ENCODE data around the gene EPAS1. TPM values are rescaled to one million over a fixed set of nuclear protein-coding genes. Genes with fewer than 3 reads are reported as not detected.

Gene EPAS1
- total and polyA plus RNA-seq, 8 donors, result 35.1 to 217 (median 117) TPM

DNA sequence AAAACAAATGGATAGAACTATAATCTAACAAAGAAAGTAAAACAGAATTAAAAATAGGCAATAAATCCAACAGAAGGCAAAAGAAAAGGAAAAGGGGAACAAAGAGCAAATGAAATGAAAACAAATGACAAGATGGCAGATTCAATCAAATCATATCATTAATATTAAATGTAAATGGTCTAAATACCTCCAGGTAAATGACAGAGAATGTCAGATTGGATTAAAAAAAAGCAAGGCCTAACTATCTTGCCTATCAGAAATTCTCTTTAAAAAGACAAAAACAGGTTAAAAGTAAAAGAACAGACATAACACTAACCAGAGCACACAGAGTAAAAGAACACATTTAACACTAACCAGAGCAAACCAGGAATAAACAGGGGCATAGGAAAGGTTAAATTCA lies 119.1 kb downstream of the EPAS1 start:
- Histone ChIP-seq H3K9me3 (peaks cover 0 to 24% (median 8%) of the 10 kb centered on the region in 4 donors), H3K4me1 (no peaks in the 10 kb centered on the region), H3K27ac (no peak overlapping the region), H3K27me3 (no peaks in the 10 kb centered on the region), H3K4me3 (no peak overlapping the region), H3K36me3 (no peaks in the 10 kb centered on the region)
- no peak for DNase-seq
- intact Hi-C loops (cut with DNase I; ENCODE audit: low total_unique reads), result no loop called here
- no peak for TF ChIP-seq POLR2AphosphoS5 (IDR thresholded peaks at IDR 0.05)
- TF ChIP-seq, protein P1, sequence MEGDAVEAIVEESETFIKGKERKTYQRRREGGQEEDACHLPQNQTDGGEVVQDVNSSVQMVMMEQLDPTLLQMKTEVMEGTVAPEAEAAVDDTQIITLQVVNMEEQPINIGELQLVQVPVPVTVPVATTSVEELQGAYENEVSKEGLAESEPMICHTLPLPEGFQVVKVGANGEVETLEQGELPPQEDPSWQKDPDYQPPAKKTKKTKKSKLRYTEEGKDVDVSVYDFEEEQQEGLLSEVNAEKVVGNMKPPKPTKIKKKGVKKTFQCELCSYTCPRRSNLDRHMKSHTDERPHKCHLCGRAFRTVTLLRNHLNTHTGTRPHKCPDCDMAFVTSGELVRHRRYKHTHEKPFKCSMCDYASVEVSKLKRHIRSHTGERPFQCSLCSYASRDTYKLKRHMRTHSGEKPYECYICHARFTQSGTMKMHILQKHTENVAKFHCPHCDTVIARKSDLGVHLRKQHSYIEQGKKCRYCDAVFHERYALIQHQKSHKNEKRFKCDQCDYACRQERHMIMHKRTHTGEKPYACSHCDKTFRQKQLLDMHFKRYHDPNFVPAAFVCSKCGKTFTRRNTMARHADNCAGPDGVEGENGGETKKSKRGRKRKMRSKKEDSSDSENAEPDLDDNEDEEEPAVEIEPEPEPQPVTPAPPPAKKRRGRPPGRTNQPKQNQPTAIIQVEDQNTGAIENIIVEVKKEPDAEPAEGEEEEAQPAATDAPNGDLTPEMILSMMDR (IDR thresholded peaks at IDR 0.05), result no peak
- TF ChIP-seq EP300 (IDR thresholded peaks at IDR 0.05), result no peak
- TF ChIP-seq POLR2A (IDR thresholded peaks at IDR 0.05), result no peak

DNA sequence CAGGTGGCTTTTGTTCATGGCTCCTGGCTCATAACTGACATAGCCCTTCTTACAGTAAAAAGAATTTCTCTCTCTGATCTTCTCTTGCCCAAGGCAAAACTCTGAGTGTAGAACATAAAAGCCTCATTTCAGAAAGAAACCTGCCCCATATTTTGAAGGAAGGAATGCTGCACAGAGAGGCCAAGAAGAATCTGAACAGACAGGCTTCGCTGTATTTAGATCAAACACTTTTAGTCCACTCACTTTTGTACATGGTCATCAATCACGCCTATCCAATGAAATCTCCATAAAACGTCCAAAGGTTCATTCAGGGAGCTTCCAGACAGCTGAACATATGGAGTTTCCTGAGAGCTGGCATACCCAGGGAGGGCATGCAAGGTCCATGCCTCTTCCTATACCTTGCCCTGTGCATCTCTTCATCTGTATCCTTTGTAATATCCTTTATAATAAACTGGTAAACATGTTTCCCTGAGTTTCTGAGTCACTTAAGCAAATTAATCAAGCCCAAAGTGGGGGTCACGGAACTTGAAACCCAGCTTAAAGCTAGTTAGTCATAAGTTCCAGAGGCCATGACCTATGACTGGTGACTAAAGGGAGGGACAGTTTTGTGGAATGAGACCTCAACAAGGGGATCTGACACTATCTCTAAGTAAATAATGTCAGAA lies 119.7 kb downstream of the EPAS1 start:
- peaks cover 0 to 24% (median 8%) of the 10 kb centered on the region in 4 donors for H3K9me3 ChIP-seq
- H3K27me3 ChIP-seq, result no peaks in the 10 kb centered on the region
- no peak overlapping the region for H3K27ac ChIP-seq
- no peak overlapping the region for H3K4me3 ChIP-seq
- DNase-seq, result no peak
- 79 to 86% (median 81%) methylated on average over 4 of the region's 4 CpGs for WGBS, 5 donors
- no peaks in the 10 kb centered on the region for H3K36me3 ChIP-seq
- intact Hi-C loops (cut with DNase I; ENCODE audit: low total_unique reads), result no loop called here
- H3K4me1 ChIP-seq, result no peaks in the 10 kb centered on the region
- TF ChIP-seq POLR2A (IDR thresholded peaks at IDR 0.05), result no peak
- TF ChIP-seq, protein P1 (IDR thresholded peaks at IDR 0.05), result no peak
- no peak for TF ChIP-seq POLR2AphosphoS5 (IDR thresholded peaks at IDR 0.05)
- TF ChIP-seq EP300 (IDR thresholded peaks at IDR 0.05), result no peak

DNA sequence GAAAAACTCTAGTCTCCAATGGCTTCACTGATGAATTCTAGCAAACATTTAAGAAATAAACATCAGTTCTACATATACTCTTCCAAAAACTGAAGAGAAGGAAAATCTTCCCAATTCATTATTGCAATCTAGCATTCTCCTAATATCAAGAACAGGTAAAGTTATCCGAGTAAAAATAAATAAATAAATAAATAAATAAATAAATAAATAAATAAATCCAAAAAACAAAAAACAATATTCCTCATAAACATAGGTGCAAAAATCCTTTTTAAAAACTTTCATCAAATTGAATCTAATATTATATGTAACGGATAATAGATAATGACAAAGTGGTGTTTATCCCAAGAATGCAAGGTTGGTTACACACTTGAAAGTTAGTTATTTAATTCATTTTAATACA lies 123.7 kb downstream of the EPAS1 start:
- TF ChIP-seq POLR2A (IDR thresholded peaks at IDR 0.05) (no peak), POLR2AphosphoS5 (IDR thresholded peaks at IDR 0.05) (no peak), EP300 (IDR thresholded peaks at IDR 0.05) (no peak)
- TF ChIP-seq, protein P1 (IDR thresholded peaks at IDR 0.05), result no peak
- WGBS, 5 donors, result 79 to 97% (median 96%) methylated on average over 2 of the region's 2 CpGs
- no peaks in the 10 kb centered on the region for H3K4me1 ChIP-seq
- H3K9me3 ChIP-seq, result peaks cover 0 to 24% (median 8%) of the 10 kb centered on the region in 4 donors
- H3K27ac ChIP-seq, result no peak overlapping the region
- intact Hi-C loops (cut with DNase I; ENCODE audit: low total_unique reads), result no loop called here
- H3K36me3 ChIP-seq, result no peaks in the 10 kb centered on the region
- no peaks in the 10 kb centered on the region for H3K27me3 ChIP-seq
- H3K4me3 ChIP-seq, result no peak overlapping the region
- DNase-seq, result no peak

DNA sequence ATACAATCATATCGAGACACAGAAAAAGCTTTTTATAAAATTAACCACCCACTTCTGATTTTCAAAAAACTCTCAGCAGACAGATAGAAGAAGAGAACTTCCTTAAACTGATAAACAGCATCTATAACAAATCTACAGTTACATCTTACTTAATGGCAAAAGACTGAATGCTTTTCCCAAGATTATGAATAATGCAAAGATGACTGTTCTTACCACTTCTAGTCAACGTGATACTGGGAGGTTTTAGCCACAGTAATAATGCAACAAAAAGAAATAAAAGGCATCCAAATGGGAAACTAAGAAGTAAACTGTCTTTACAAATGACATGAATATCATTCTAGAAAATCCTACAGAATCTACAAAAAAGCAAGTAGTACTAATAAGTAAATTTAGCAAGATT lies 124.2 kb downstream of the EPAS1 start:
- TF ChIP-seq, protein P1 (IDR thresholded peaks at IDR 0.05), result no peak
- no peak for TF ChIP-seq POLR2A (IDR thresholded peaks at IDR 0.05)
- no peak for TF ChIP-seq POLR2AphosphoS5 (IDR thresholded peaks at IDR 0.05)
- TF ChIP-seq EP300 (IDR thresholded peaks at IDR 0.05), result no peak
- Histone ChIP-seq H3K9me3 (peaks cover 0 to 20% (median 6%) of the 10 kb centered on the region in 4 donors), H3K27ac (no peak overlapping the region), H3K4me1 (no peaks in the 10 kb centered on the region), H3K36me3 (no peaks in the 10 kb centered on the region), H3K4me3 (no peak overlapping the region), H3K27me3 (no peaks in the 10 kb centered on the region)
- no peak for DNase-seq
- intact Hi-C loops (cut with DNase I; ENCODE audit: low total_unique reads), result no loop called here
- 71 to 89% (median 80%) methylated on average over 2 of the region's 2 CpGs for WGBS, 5 donors

Measured in stomach (tissue), 9 donors.